ENCODE measurements around the gene CAPN1.

Gene CAPN1

GRCh38 chr11:65150509-65151299 is 31.0 kb upstream of the CAPN1 start:
- no peaks in the 10 kb centered on the region for H3F3A ChIP-seq (ENCODE audit: insufficient read depth, low read length)
- 0 out of 2 replicates have a peak, but pooled peaks cover 5% of the 10 kb centered on the region for H3K27me3 ChIP-seq (ENCODE audit: insufficient read depth, low read length)
- H3K9ac ChIP-seq (ENCODE audit: low read length), result no peak overlapping the region; the same call in 1 of the 2 replicates
- H3K79me2 ChIP-seq (ENCODE audit: insufficient read depth, low read length), result no peaks in the 10 kb centered on the region
- TF ChIP-seq EZH2 (IDR thresholded peaks at IDR 0.05; ENCODE audit: borderline replicate concordance, low read length) (no peak), CTCF (IDR thresholded peaks at IDR 0.05; ENCODE audit: low read length) (no peak)
- H3K9me3 ChIP-seq (ENCODE audit: low read length), result peaks cover 10% of the 10 kb centered on the region
- no peaks in the 10 kb centered on the region for H3K9me2 ChIP-seq (ENCODE audit: low read depth, low read length)
- no peaks in the 10 kb centered on the region for H4K20me1 ChIP-seq (ENCODE audit: insufficient read depth, low read length)
- 0 out of 2 replicates have a peak, but pooled peaks cover 4% of the 10 kb centered on the region for H3K36me3 ChIP-seq (ENCODE audit: insufficient read depth, low read length)
- no peak overlapping the region for H3K27ac ChIP-seq (ENCODE audit: low read depth, low read length, poor library complexity, severe bottlenecking)
- no peak overlapping the region for H2AFZ ChIP-seq (ENCODE audit: low read length)
- H3K4me3 ChIP-seq (ENCODE audit: low read depth, low read length, poor library complexity, severe bottlenecking), result no peak overlapping the region
- no peak overlapping the region for H3K4me2 ChIP-seq (ENCODE audit: low read length)
- peaks cover 19% of the 10 kb centered on the region for H3K4me1 ChIP-seq (ENCODE audit: insufficient read depth, low read length, severe bottlenecking)

GRCh38 chr11:65151331-65151899 is 30.3 kb upstream of the CAPN1 start:
- no peaks in the 10 kb centered on the region for H3F3A ChIP-seq (ENCODE audit: insufficient read depth, low read length)
- no peak overlapping the region for H3K9ac ChIP-seq (ENCODE audit: low read length)
- peaks cover 16% of the 10 kb centered on the region for H3K4me1 ChIP-seq (ENCODE audit: insufficient read depth, low read length, severe bottlenecking)
- H2AFZ ChIP-seq (ENCODE audit: low read length), result no peak overlapping the region
- 0 out of 2 replicates have a peak, but pooled peaks cover 3% of the 10 kb centered on the region for H3K36me3 ChIP-seq (ENCODE audit: insufficient read depth, low read length)
- H4K20me1 ChIP-seq (ENCODE audit: insufficient read depth, low read length), result no peaks in the 10 kb centered on the region
- no peaks in the 10 kb centered on the region for H3K9me2 ChIP-seq (ENCODE audit: low read depth, low read length)
- no peak overlapping the region for H3K27ac ChIP-seq (ENCODE audit: low read depth, low read length, poor library complexity, severe bottlenecking)
- no peak overlapping the region for H3K4me2 ChIP-seq (ENCODE audit: low read length)
- TF ChIP-seq CTCF (IDR thresholded peaks at IDR 0.05; ENCODE audit: low read length), result no peak
- TF ChIP-seq EZH2 (IDR thresholded peaks at IDR 0.05; ENCODE audit: borderline replicate concordance, low read length), result no peak
- H3K9me3 ChIP-seq (ENCODE audit: low read length), result peaks cover 9% of the 10 kb centered on the region
- H3K79me2 ChIP-seq (ENCODE audit: insufficient read depth, low read length), result no peaks in the 10 kb centered on the region
- 0 out of 2 replicates have a peak, but pooled peaks cover 3% of the 10 kb centered on the region for H3K27me3 ChIP-seq (ENCODE audit: insufficient read depth, low read length)
- H3K4me3 ChIP-seq (ENCODE audit: low read depth, low read length, poor library complexity, severe bottlenecking), result no peak overlapping the region

- Histone ChIP-seq H3K36me3 (ENCODE audit: insufficient read depth, low read length) (no peaks in the 10 kb centered on the region), H3K27me3 (ENCODE audit: insufficient read depth, low read length) (no peaks in the 10 kb centered on the region), H3F3A (ENCODE audit: insufficient read depth, low read length) (no peaks in the 10 kb centered on the region), H3K9me3 (ENCODE audit: low read length) (peaks cover 3% of the 10 kb centered on the region), H3K4me3 (ENCODE audit: low read depth, low read length, poor library complexity, severe bottlenecking) (no peak overlapping the region), H3K4me2 (ENCODE audit: low read length) (no peak overlapping the region), H3K27ac (ENCODE audit: low read depth, low read length, poor library complexity, severe bottlenecking) (no peak overlapping the region), H3K79me2 (ENCODE audit: insufficient read depth, low read length) (no peaks in the 10 kb centered on the region), H3K9ac (ENCODE audit: low read length) (no peak overlapping the region), H4K20me1 (ENCODE audit: insufficient read depth, low read length) (no peaks in the 10 kb centered on the region), H3K9me2 (ENCODE audit: low read depth, low read length) (no peaks in the 10 kb centered on the region), H3K4me1 (ENCODE audit: insufficient read depth, low read length, severe bottlenecking) (peaks cover 14% of the 10 kb centered on the region), H2AFZ (ENCODE audit: low read length) (no peak overlapping the region)
- TF ChIP-seq EZH2 (IDR thresholded peaks at IDR 0.05; ENCODE audit: borderline replicate concordance, low read length) (no peak), CTCF (IDR thresholded peaks at IDR 0.05; ENCODE audit: low read length) (no peak)
These were observed 29.6 kb upstream of the CAPN1 start for GRCh38 chr11:65152122-65152521.
